Activated naive CD8-positive, alpha-beta T cell treated with anti-CD3 and anti-CD28 coated beads, Interleukin-2, amount 10 ng/mL, durations not matched to agents 7 days and 5 days (primary cell): ENCODE results near the gene C3orf62. TPM values are rescaled to one million over a fixed set of nuclear protein-coding genes. Genes with fewer than 3 reads are reported as not detected.
"Not testable (repeated sequence)": the region's sequence is repeated elsewhere in the genome, so short reads cannot be mapped to it uniquely, and the experiment has no call there.

Experiments used
- ATAC-seq: fragments of 150-1000 bp; cut with Tn5 transposase; one replicate; pipeline ENCODE4 v1.10.0; 2021; ENCODE audit warnings: low read depth, moderate library complexity
- POLR2A ChIA-PET: fragments of 350-600 bp; sonication (Branson Sonifier 250); formaldehyde crosslinking; loops from one replicate; lab custom pipeline; 2021; ENCODE audit warnings: antibody characterized with exemption; lab: Charles Lee
- DNase-seq: peaks from one replicate; pipeline ENCODE4 v3.0.0; 2021
- H3K27ac Mint-ChIP-seq: one replicate; pipeline ENCODE4 v1.8.0; 2022; ENCODE audit warnings: mild to moderate bottlenecking, mixed read lengths
- H3K27me3 Mint-ChIP-seq: one replicate; pipeline ENCODE4 v1.8.0; 2022; ENCODE audit warnings: mild to moderate bottlenecking, moderate library complexity, mixed read lengths
- H3K36me3 Mint-ChIP-seq: one replicate; pipeline ENCODE4 v1.8.0; 2021; ENCODE audit warnings: mild to moderate bottlenecking, mixed read lengths
- H3K4me1 Mint-ChIP-seq: one replicate; pipeline ENCODE4 v1.8.0; 2021; ENCODE audit warnings: mixed read lengths
- H3K4me3 Mint-ChIP-seq: one replicate; pipeline ENCODE4 v1.8.0; 2022; ENCODE audit warnings: mild to moderate bottlenecking, moderate library complexity, mixed read lengths
- H3K9me3 Mint-ChIP-seq: one replicate; pipeline ENCODE4 v1.8.0; 2021; ENCODE audit warnings: mixed read lengths
- total RNA-seq, 2 experiments: library from RNA; stranded (reverse); gene quantifications; one replicate each; pipeline ENCODE4 v1.2.3, GENCODE V29; 2021

C3orf62 gene
- total RNA-seq, 2 experiments from 2014 or later = 8.1 to 10.9 TPM

DNA sequence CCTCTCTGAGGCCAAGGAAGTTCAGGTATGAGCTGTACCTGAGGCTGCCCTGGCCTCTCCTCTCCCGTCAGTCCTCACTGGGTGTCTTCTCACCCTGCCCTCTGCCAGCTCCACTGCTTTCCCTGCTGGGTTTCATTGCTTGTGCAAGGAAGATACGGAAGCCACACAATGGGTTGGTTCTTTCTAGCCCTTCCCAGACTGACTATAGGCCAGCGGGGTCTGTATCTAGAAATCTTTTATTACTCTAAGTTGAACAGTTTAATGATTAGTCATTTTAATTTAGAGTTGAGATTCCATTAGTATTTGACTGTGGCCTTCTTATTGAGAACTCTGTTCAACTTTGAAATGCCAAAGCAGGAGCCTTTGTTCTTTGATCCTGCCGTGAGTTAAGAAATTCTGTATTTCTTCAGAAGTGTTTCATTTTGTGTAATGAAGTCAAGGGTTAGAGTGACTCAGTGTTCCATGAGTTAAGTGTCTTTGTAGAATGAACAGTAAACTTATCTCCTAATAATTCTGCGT lies 16.2 kb downstream of the C3orf62 start:
- ATAC-seq (no peak), DNase-seq (no peak)
- POLR2A ChIA-PET = interaction anchor here (0.7 kb wide), 1 partner anchor 46 kb away, joined by 4 read pairs; no protein-coding TSS in a partner anchor
- no peaks in the 10 kb centered on the region for H3K27me3 Mint-ChIP-seq
- H3K36me3 Mint-ChIP-seq = no peaks in the 10 kb centered on the region
- no peak overlapping the region for H3K4me3 Mint-ChIP-seq
- no peak overlapping the region for H3K27ac Mint-ChIP-seq
- no peaks in the 10 kb centered on the region for H3K4me1 Mint-ChIP-seq
- no peaks in the 10 kb centered on the region for H3K9me3 Mint-ChIP-seq

- ATAC-seq = no peak
- Mint-ChIP-seq H3K4me3 (no peak overlapping the region), H3K9me3 (no peaks in the 10 kb centered on the region), H3K36me3 (no peaks in the 10 kb centered on the region), H3K27me3 (no peaks in the 10 kb centered on the region), H3K27ac (no peak overlapping the region), H3K4me1 (peaks cover 1% of the 10 kb centered on the region)
- no peak for DNase-seq
- POLR2A ChIA-PET = no interaction called here
These were observed 19.8 kb downstream of the C3orf62 start for GRCh38 chr3:49257187-49257586.

DNA sequence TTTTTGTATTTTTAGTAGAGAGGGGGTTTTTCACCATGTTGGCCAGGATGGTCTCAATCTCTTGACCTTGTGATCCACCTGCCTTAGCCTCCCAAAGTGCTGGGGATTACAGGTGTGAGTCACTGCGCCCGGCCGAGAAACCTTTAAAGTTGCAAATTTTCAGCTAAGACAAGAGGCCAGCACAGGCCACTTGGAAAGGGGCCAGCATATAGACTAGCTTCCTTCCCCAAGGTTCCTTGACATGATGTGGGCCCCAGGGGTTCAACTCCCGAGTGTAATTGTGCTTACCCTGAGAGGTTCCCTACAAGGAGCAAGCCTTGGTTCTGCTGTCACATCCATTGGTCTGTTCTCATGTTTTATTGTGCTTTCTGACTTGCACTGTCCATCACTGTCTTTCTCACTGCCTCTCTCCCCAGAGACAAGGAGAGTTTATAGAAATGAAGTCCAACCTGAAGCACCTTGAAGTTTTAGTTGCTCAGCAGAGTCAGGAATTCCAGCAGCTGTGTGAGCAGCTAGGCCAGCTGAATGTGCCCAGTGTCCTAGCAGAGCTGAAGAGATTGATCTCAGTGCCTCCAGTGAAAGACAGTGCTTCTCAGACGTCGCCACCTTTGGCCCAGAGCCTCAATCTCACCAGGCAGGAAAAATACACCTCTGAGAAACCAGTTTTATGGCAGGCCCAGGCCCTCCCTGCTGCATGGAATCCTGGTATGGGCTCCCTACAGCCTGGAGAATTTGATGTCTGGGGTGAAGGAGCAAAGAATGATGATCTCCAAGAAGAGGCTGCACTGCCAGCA lies 21.1 kb downstream of the C3orf62 start:
- Mint-ChIP-seq H3K4me1 (peaks cover 1% of the 10 kb centered on the region), H3K4me3 (no peak overlapping the region), H3K27ac (no peak overlapping the region), H3K27me3 (no peaks in the 10 kb centered on the region), H3K36me3 (no peaks in the 10 kb centered on the region), H3K9me3 (no peaks in the 10 kb centered on the region)
- POLR2A ChIA-PET = interaction anchor here (0.5 to 0.6 kb wide), 2 partner anchors 76 to 100 kb away, joined by 3 to 8 read pairs; no protein-coding TSS in a partner anchor
- DNase-seq = no peak
- no peak for ATAC-seq

- H3K9me3 Mint-ChIP-seq = no peaks in the 10 kb centered on the region
- peaks cover 1% of the 10 kb centered on the region for H3K4me1 Mint-ChIP-seq
- H3K27ac Mint-ChIP-seq = no peak overlapping the region
- POLR2A ChIA-PET = no interaction called here
- no peak overlapping the region for H3K4me3 Mint-ChIP-seq
- no peaks in the 10 kb centered on the region for H3K27me3 Mint-ChIP-seq
- no peaks in the 10 kb centered on the region for H3K36me3 Mint-ChIP-seq
- ATAC-seq = peak; percentile 18
- DNase-seq = no peak
These were observed 21.9 kb downstream of the C3orf62 start for GRCh38 chr3:49255112-49255511.

- no peak overlapping the region for H3K27ac Mint-ChIP-seq
- ATAC-seq (no peak), DNase-seq (no peak)
- POLR2A ChIA-PET = interaction anchor here (0.6 kb wide), 1 partner anchor 10 kb away, joined by 3 read pairs; no protein-coding TSS in a partner anchor
- no peaks in the 10 kb centered on the region for H3K36me3 Mint-ChIP-seq
- no peaks in the 10 kb centered on the region for H3K9me3 Mint-ChIP-seq
- no peaks in the 10 kb centered on the region for H3K27me3 Mint-ChIP-seq
- peaks cover 1% of the 10 kb centered on the region for H3K4me1 Mint-ChIP-seq
- no peak overlapping the region for H3K4me3 Mint-ChIP-seq
These were observed 23.5 kb downstream of the C3orf62 start for GRCh38 chr3:49253512-49253911.

GRCh38 chr3:49248840-49249227 lies 28.2 kb downstream of the C3orf62 start:
- no peak overlapping the region for H3K4me3 Mint-ChIP-seq

DNA sequence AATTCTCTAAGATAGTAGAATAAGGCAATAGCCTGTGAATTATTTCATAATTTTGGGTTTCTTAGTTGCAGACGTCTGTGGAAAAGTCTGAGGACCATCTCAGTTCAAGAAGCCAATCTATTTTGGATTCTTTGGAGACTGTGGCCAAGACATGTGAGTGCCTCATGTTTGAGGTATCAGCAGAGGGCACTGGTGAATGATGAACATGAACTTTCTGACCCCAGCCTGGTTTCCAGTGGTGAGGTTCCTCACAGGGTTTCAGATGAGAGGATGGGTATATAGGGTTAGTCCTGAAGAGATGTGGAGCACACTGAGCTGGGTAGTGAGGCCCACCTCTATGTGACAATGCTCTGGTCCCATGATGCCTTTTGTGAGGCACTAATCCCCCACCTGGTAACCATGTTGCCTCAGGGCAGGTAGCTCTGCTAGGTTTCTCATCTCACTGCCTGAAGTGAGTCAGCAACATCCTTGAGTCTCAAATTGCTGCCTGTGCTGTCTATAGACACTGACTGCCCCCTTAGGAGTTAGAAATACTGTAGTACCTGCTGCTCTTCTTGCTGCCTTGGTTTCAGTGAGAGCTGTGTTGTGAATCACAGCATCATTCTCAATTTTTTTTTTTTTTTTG lies 32.3 kb downstream of the C3orf62 start:
- Mint-ChIP-seq H3K9me3 (no peaks in the 10 kb centered on the region), H3K27me3 (peaks cover 5% of the 10 kb centered on the region), H3K4me1 (no peaks in the 10 kb centered on the region), H3K4me3 (no peak overlapping the region), H3K36me3 (no peaks in the 10 kb centered on the region), H3K27ac (no peak overlapping the region)
- DNase-seq = no peak
- POLR2A ChIA-PET = no interaction called here
- ATAC-seq = no peak

More at GRCh38 chr3:49248840-49249227, 28.2 kb downstream of the C3orf62 start:
- no peaks in the 10 kb centered on the region for H3K36me3 Mint-ChIP-seq
- H3K4me1 Mint-ChIP-seq = no peaks in the 10 kb centered on the region
- DNase-seq (no peak), ATAC-seq (no peak)
- POLR2A ChIA-PET = no interaction called here
- no peaks in the 10 kb centered on the region for H3K27me3 Mint-ChIP-seq
- no peak overlapping the region for H3K27ac Mint-ChIP-seq
- H3K9me3 Mint-ChIP-seq = no peaks in the 10 kb centered on the region

- DNase-seq, H3K4me1 Mint-ChIP-seq, H3K9me3 Mint-ChIP-seq, H3K27ac Mint-ChIP-seq, H3K36me3 Mint-ChIP-seq, POLR2A ChIA-PET, ATAC-seq, H3K4me3 Mint-ChIP-seq, H3K27me3 Mint-ChIP-seq: not testable (repeated sequence)
These were observed 36.9 kb downstream of the C3orf62 start for GRCh38 chr3:49240091-49240490.

DNA sequence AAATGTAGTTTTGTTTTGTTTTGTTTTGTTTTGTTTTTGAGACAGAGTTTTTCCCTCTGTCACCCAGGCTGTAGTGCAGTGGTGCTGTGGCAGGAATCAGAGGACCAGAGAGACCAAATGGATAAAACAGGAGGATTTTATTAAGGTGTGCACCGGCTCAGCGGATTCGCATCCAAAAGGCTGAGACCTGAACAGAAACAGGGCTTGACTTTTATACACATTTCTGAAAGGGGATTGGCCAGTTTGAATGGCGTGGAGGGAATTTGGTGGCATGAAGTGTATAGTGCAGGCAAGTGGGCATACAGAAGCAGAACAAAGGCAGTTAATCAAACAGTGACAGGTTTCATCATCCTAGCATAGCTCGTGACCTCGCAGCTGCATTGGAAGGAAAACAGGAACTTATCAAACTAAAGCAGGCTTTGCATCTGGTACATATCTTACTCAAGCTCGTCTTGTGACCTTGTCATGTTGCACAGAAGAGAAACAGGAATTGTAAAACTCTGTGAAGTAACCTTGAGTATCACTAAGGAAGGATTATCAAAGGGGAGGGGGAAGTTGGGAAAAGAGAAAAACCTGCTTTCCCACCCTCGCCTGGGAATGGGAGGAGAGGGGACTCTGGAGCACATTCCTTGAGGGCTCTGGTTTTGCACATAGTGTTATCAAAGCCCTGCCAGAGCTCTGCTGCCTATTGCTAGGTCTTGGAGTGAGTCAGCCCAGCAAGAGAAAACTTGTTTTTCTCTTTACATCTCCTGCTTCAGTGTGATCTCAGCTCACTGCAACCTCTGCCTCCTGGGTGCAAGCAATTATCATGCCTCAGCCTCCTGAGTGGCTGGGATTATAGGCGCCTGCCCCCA lies 38.5 kb downstream of the C3orf62 start:
- no peaks in the 10 kb centered on the region for H3K36me3 Mint-ChIP-seq
- no peak overlapping the region for H3K27ac Mint-ChIP-seq
- ATAC-seq = no peak
- peaks cover 6% of the 10 kb centered on the region for H3K27me3 Mint-ChIP-seq
- DNase-seq = no peak
- no peak overlapping the region for H3K4me3 Mint-ChIP-seq
- peaks cover 8% of the 10 kb centered on the region for H3K9me3 Mint-ChIP-seq
- peaks cover 4% of the 10 kb centered on the region for H3K4me1 Mint-ChIP-seq
- POLR2A ChIA-PET = no interaction called here

- Mint-ChIP-seq H3K4me1 (peaks cover 4% of the 10 kb centered on the region), H3K27ac (no peak overlapping the region), H3K36me3 (no peaks in the 10 kb centered on the region), H3K4me3 (no peak overlapping the region), H3K27me3 (peaks cover 6% of the 10 kb centered on the region), H3K9me3 (peaks cover 13% of the 10 kb centered on the region)
- ATAC-seq = no peak
- no peak for DNase-seq
- POLR2A ChIA-PET = no interaction called here
These were observed 39.7 kb downstream of the C3orf62 start for GRCh38 chr3:49237344-49237743.

- Mint-ChIP-seq H3K4me1 (peaks cover 4% of the 10 kb centered on the region), H3K27me3 (peaks cover 6% of the 10 kb centered on the region), H3K9me3 (peaks cover 18% of the 10 kb centered on the region), H3K27ac (no peak overlapping the region), H3K36me3 (no peaks in the 10 kb centered on the region), H3K4me3 (no peak overlapping the region)
- POLR2A ChIA-PET = no interaction called here
- no peak for ATAC-seq
- DNase-seq = no peak
These were observed 40.8 kb downstream of the C3orf62 start for GRCh38 chr3:49236226-49236625.

DNA sequence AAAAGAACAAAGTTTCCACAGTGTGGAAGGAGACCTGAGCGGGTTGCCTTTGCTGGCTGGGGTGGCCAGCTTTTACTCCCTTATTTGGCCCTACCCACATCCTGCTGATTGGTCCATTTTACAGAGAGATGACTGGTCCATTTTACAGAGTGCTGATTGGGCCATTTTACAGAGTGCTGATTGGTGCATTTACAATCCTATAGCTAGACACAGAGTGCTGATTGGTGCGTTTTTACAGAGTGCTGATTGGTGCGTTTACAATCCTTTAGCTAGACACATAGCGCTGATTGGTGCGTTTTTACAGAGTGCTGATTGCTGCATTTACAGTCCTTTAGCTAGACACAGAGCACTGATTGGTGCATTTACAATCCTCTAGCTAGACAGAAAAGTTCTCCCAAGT lies 48.2 kb downstream of the C3orf62 start:
- H3K36me3 Mint-ChIP-seq, POLR2A ChIA-PET: not testable (repeated sequence)

DNA sequence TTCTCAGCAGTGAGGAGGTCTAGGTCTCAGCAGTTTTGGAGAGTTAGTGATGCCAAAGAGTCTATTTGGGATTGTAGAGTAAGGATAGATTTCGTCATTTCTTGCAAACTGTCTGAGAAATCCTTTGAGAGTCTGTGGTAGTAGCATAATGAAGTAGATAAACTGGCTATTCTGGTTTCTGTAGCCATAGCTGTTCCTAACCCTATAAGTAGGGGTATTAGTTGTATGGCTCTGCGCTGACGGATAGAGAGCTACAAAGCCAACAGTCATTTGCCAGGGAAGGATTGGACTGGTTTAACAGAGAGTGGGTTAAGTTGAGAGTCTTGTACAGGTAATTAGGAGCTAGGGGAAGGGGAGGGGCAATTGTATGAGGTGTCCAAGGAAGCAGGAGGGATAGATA lies 55.0 kb downstream of the C3orf62 start:
- Mint-ChIP-seq H3K27ac (no peak overlapping the region), H3K4me1 (peaks cover 2% of the 10 kb centered on the region), H3K9me3 (peaks cover 11% of the 10 kb centered on the region), H3K36me3 (no peaks in the 10 kb centered on the region), H3K4me3 (no peak overlapping the region), H3K27me3 (no peaks in the 10 kb centered on the region)
- POLR2A ChIA-PET = no interaction called here
- ATAC-seq = no peak
- no peak for DNase-seq

More for the DNA sequence above, 48.2 kb downstream of the C3orf62 start:
- not testable (repeated sequence) for H3K27me3 Mint-ChIP-seq, H3K27ac Mint-ChIP-seq, H3K4me1 Mint-ChIP-seq, ATAC-seq, H3K4me3 Mint-ChIP-seq, DNase-seq
- H3K9me3 Mint-ChIP-seq = peaks cover 32% of the 10 kb centered on the region
